Skeletal muscle tissue (tissue), 4 donors: Measurements from ENCODE around the gene DRAXIN. TPM values are rescaled to one million over a fixed set of nuclear protein-coding genes. Genes with fewer than 3 reads are reported as not detected.
A peak's percentile ranks its signal among the peaks of the same experiment; 100 is the strongest.

Experiments
- H3K27ac ChIP-seq: one replicate; pipeline ENCODE4 v1.7.0; 2013; ENCODE audit warnings: mild to moderate bottlenecking, low read depth, low read length, inconsistent platforms
- H3K27me3 ChIP-seq, 3 donors: one replicate each; pipeline ENCODE4 v1.7.0; 2013; ENCODE audit warnings: low read length in 3 of 3; ENCODE audit not compliant: control insufficient read depth in 3 of 3, insufficient read depth in 3 of 3
- H3K36me3 ChIP-seq, 3 donors: one replicate each; pipeline ENCODE4 v1.7.0; 2013; ENCODE audit warnings: low read length in 3 of 3; ENCODE audit not compliant: control insufficient read depth in 3 of 3, insufficient read depth in 3 of 3
- H3K4me1 ChIP-seq, 3 donors: one replicate each; pipeline ENCODE4 v1.7.0; 2013; ENCODE audit warnings: low read length in 3 of 3, mild to moderate bottlenecking in 3 of 3; ENCODE audit not compliant: control insufficient read depth in 3 of 3, insufficient read depth in 3 of 3
- H3K4me3 ChIP-seq, 3 donors: one replicate each; pipeline ENCODE4 v1.7.0; 2013; ENCODE audit warnings: low read length in 3 of 3
- H3K9ac ChIP-seq, 3 donors: one replicate each; pipeline ENCODE4 v1.7.0; 2013; ENCODE audit warnings: low read length in 3 of 3, mild to moderate bottlenecking in 3 of 3, moderate library complexity in 2 of 3, low read depth in 1 of 3
- H3K9me3 ChIP-seq, 3 donors: one replicate each; pipeline ENCODE4 v1.7.0; 2013; ENCODE audit warnings: low read length in 3 of 3; ENCODE audit not compliant: control insufficient read depth in 3 of 3
- total RNA-seq: library from RNA; depleted of rRNA; stranded (reverse); fragments of >200 nt; gene quantifications from one replicate; pipeline ENCODE4 v1.2.3, GENCODE V29; 2014
- donor health status: Osteomylitis.

The DRAXIN gene
- total RNA-seq, 1 donor from 2014 or later = not detected

GRCh38 chr1:11671544-11672286 is 19.8 kb upstream of the DRAXIN start:
- Histone ChIP-seq H3K4me3 (no peak overlapping the region), H3K27me3 (no peaks in the 10 kb centered on the region), H3K36me3 (peaks cover 26 to 40% (median 27%) of the 10 kb centered on the region in 3 donors), H3K9ac (no peak overlapping the region), H3K9me3 (no peaks in the 10 kb centered on the region), H3K27ac (no peak overlapping the region), H3K4me1 (peaks cover 0 to 2% (median 0%) of the 10 kb centered on the region in 3 donors)

GRCh38 chr1:11673089-11673769 is 18.3 kb upstream of the DRAXIN start:
- H3K9me3 ChIP-seq = no peaks in the 10 kb centered on the region
- H3K4me3 ChIP-seq = no peak overlapping the region
- H3K4me1 ChIP-seq = peaks cover 0 to 2% (median 0%) of the 10 kb centered on the region in 3 donors
- no peak overlapping the region for H3K27ac ChIP-seq
- no peaks in the 10 kb centered on the region for H3K27me3 ChIP-seq
- H3K36me3 ChIP-seq = peaks cover 27 to 40% (median 30%) of the 10 kb centered on the region in 3 donors
- H3K9ac ChIP-seq = no peak overlapping the region

GRCh38 chr1:11674488-11674887 is 17.0 kb upstream of the DRAXIN start:
- Histone ChIP-seq H3K27ac (no peak overlapping the region), H3K9ac (no peak overlapping the region), H3K4me1 (peaks cover 0 to 2% (median 0%) of the 10 kb centered on the region in 3 donors), H3K4me3 (no peak overlapping the region), H3K9me3 (no peaks in the 10 kb centered on the region), H3K36me3 (peaks cover 26 to 35% (median 27%) of the 10 kb centered on the region in 3 donors), H3K27me3 (no peaks in the 10 kb centered on the region)

GRCh38 chr1:11675325-11675724 is 16.2 kb upstream of the DRAXIN start:
- H3K36me3 ChIP-seq = peaks cover 26 to 33% (median 27%) of the 10 kb centered on the region in 3 donors
- no peak overlapping the region for H3K27ac ChIP-seq
- no peaks in the 10 kb centered on the region for H3K27me3 ChIP-seq
- no peak overlapping the region for H3K9ac ChIP-seq
- H3K4me1 ChIP-seq = peaks cover 2 to 4% (median 3%) of the 10 kb centered on the region in 3 donors
- no peaks in the 10 kb centered on the region for H3K9me3 ChIP-seq
- no peak overlapping the region for H3K4me3 ChIP-seq

DNA sequence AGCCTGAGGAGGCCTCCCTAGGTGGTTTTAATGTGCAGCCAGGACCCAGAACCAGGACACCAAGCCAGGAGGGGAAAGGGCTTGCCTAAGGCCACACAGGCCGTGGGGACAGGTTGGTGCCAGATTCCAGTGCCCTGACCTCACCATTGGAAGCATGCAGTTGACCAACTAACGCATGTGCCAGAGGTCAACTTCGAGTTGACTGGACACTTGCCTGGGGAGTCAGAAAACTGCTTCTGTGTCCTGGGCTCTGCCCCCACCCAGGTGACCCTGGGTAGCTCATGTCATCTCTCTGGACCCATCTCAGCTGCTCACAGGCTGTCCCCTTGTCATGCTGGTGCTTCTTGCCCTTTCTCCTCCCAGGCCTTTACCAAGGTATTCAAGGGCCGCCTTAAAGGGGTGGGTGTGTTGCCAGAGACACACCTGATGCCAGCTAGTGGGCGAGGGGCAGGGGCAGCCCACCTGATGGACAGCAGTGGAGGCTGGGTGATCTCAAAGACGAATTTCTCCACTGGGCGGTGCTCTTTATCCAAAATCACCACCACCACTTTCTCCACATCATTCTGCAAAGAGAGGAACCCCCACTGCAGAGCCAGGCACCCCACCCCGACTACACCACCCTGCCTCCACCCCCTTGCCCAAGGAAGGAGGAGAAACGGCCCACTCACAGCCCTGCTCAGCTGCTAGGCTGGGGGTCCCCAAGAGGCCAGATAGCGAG is 15.0 kb upstream of the DRAXIN start:
- no peak overlapping the region for H3K4me3 ChIP-seq
- peaks cover 6 to 10% (median 7%) of the 10 kb centered on the region in 3 donors for H3K4me1 ChIP-seq
- no peak overlapping the region for H3K27ac ChIP-seq
- no peaks in the 10 kb centered on the region for H3K27me3 ChIP-seq
- H3K9ac ChIP-seq = no peak overlapping the region
- H3K36me3 ChIP-seq = peaks cover 24 to 29% (median 27%) of the 10 kb centered on the region in 3 donors
- no peaks in the 10 kb centered on the region for H3K9me3 ChIP-seq

DNA sequence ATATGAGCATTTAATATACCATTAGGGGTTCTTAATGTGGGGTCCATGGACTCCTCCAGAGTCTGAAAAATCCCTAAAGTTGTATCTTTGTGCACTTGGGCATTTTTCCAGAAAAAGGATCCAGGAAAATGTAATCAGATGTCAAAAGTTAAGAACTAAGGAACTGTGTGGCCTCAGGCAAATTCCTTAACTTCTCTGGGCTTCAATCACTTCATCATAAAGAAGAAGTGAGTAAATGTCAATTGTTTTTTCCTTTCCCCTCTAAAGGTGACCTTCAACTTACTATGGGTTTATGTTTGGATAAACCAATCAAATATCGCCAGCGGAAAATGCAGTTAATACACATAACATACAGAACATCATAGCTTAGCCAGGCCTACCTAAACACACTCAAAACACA is 13.1 kb upstream of the DRAXIN start:
- Histone ChIP-seq H3K36me3 (peaks cover 16 to 22% (median 16%) of the 10 kb centered on the region in 3 donors), H3K9me3 (no peaks in the 10 kb centered on the region), H3K27ac (no peak overlapping the region), H3K9ac (no peak overlapping the region), H3K27me3 (no peaks in the 10 kb centered on the region), H3K4me3 (no peak overlapping the region), H3K4me1 (peaks cover 9 to 12% (median 10%) of the 10 kb centered on the region in 3 donors)

GRCh38 chr1:11680270-11681070 is 11.0 kb upstream of the DRAXIN start:
- peaks cover 6 to 13% (median 9%) of the 10 kb centered on the region in 3 donors for H3K36me3 ChIP-seq
- peak overlapping the region; percentile 86 to 90 (median 86) for H3K4me3 ChIP-seq
- H3K4me1 ChIP-seq = peaks cover 9 to 12% (median 10%) of the 10 kb centered on the region in 3 donors
- no peaks in the 10 kb centered on the region for H3K9me3 ChIP-seq
- H3K27ac ChIP-seq = peak overlapping the region; percentile 68
- H3K27me3 ChIP-seq = no peaks in the 10 kb centered on the region
- H3K9ac ChIP-seq = peak overlapping the region; percentile 82 to 83 (median 82)

GRCh38 chr1:11681071-11681771 is 10.3 kb upstream of the DRAXIN start, which contains the start of gene MAD2L2:
TSS of gene MAD2L2 (minus strand) at chr1:11681148. CDS start at chr1:11680601, 547 bp downstream.
- peak within 1 kb of the TSS; percentile 86 to 90 (median 86) for H3K4me3 ChIP-seq
- H3K9ac ChIP-seq = peak within 1 kb of the TSS; percentile 82 to 83 (median 82)
- no peaks in the 10 kb centered on the region for H3K27me3 ChIP-seq
- no peaks in the 10 kb centered on the region for H3K9me3 ChIP-seq
- peaks cover 4 to 7% (median 4%) of the 10 kb centered on the region in 3 donors for H3K36me3 ChIP-seq
- peak within 1 kb of the TSS; percentile 68 for H3K27ac ChIP-seq
- peaks cover 9 to 12% (median 10%) of the 10 kb centered on the region in 3 donors for H3K4me1 ChIP-seq
